Sigmoid colon (tissue), 4 donors: ENCODE data around the gene RPL10.

Experiments used
- POLR2A ChIP-seq, 2 donors: fragments of 450-650 bp; IDR thresholded peaks; one replicate each; pipeline ENCODE4 v1.6.1; 2016; ENCODE audit warnings: antibody characterized with exemption in 2 of 2, mild to moderate bottlenecking in 2 of 2, moderate library complexity in 2 of 2
- POLR2AphosphoS5 ChIP-seq, 4 donors: sonication (generic); formaldehyde crosslinking; IDR thresholded peaks; one replicate each; pipeline ENCODE4 v1.6.1; 2017; ENCODE audit warnings: antibody characterized with exemption in 4 of 4

DNA sequence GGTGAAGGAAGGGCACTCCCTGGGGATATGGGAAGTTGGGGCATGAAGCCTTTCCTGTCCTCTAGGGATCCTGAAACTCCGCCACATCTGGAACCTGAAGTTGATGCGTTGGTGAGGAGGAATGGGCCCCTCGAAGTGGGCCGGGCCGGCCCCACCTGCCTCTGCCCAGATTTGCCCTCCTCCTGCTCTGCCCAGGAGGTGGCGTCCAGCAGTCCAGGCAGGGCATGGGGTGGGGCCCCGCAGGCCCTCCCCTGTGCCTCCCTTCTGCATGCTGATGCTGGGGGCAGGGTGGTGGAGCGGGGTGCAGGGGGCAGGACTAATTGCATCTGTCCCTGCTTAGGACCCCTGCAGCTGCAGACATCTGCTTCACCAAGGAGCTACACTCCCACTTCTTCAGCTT, 15.0 kb downstream of the RPL10 start:
- no peak for TF ChIP-seq POLR2AphosphoS5 (IDR thresholded peaks at IDR 0.05)
- TF ChIP-seq POLR2A (IDR thresholded peaks at IDR 0.05): no peak
